Esophagus muscularis mucosa (tissue), 4 donors: ENCODE results near the gene IGFBP6. TPM values are rescaled to one million over a fixed set of nuclear protein-coding genes. Genes with fewer than 3 reads are reported as not detected.

Experiments used
- DNase-seq: peaks from one replicate; pipeline ENCODE4 v3.0.0-alpha.2; 2017; ENCODE audit errors: extremely low spot score
- H3K27ac ChIP-seq, 4 donors: fragments of 200-600 bp; sonication (generic); replicated peaks in 1 of 4; 1 replicate in 3 of 4; 2 replicates in 1 of 4; pipeline ENCODE4 v1.5.1; 2016 to 2019; ENCODE audit warnings: mild to moderate bottlenecking in 1 of 4
- H3K27me3 ChIP-seq, 4 donors: fragments of 200-600 bp; sonication (generic); one replicate each; pipeline versions ENCODE4 v1.5.1 to v1.6.0; 2016 to 2019
- H3K36me3 ChIP-seq, 4 donors: fragments of 200-600 bp; sonication (generic); one replicate each; pipeline ENCODE4 v1.5.1; 2016 to 2019
- H3K4me1 ChIP-seq, 4 donors: fragments of 200-600 bp; sonication (generic); one replicate each; pipeline ENCODE4 v1.5.1; 2016 to 2019
- H3K4me3 ChIP-seq, 4 donors: fragments of 200-600 bp; sonication (generic); 1 replicate in 2 of 4; 2 replicates in 2 of 4; pipeline ENCODE4 v1.5.1; 2016 to 2019; ENCODE audit warnings: mild to moderate bottlenecking in 4 of 4, moderate library complexity in 1 of 4
- H3K9me3 ChIP-seq, 4 donors: fragments of 200-600 bp; sonication (generic); 1 replicate in 3 of 4; 2 replicates in 1 of 4; pipeline ENCODE4 v1.5.1; 2016 to 2019
- EP300 ChIP-seq: sonication (generic); formaldehyde crosslinking; IDR thresholded peaks from one replicate; pipeline ENCODE4 v1.6.1; 2017; ENCODE audit warnings: antibody characterized with exemption
- POLR2A ChIP-seq: fragments of 450-650 bp; IDR thresholded peaks from one replicate; pipeline ENCODE4 v1.6.1; 2017; ENCODE audit warnings: antibody characterized with exemption, moderate library complexity, mild to moderate bottlenecking, low read depth
- POLR2AphosphoS5 ChIP-seq, 2 donors: sonication (generic); formaldehyde crosslinking; IDR thresholded peaks; one replicate each; pipeline ENCODE4 v1.6.1; 2017; ENCODE audit warnings: antibody characterized with exemption in 2 of 2
- WGBS: methylation state at CpG from one replicate; pipeline ENCODE4 v1.1.5; 2018; 5-methylcytosine and 5-hydroxymethylcytosine counted together
- intact Hi-C: fragments of 100-400 bp; cut with DNase I; formaldehyde crosslinking; loops from one replicate; pipeline ENCODE4 v1.15.1; 2023
- total RNA-seq, 4 donors: library from RNA; depleted of rRNA; stranded (reverse); fragments of >200 nt; gene quantifications; one replicate each; pipeline versions ENCODE4 v1.1.0 to v1.2.1, GENCODE V29; 2016
- TF ChIP-seq, protein P1 (sequence below), 3 experiments: fragments of 200-600 bp in 2 of 3; fragments of 450-650 bp in 1 of 3; sonication (generic) in 2 of 3; IDR thresholded peaks; one replicate each; pipeline ENCODE4 v1.5.1; 2017 to 2019; ENCODE audit warnings: antibody characterized with exemption in 3 of 3, mild to moderate bottlenecking in 2 of 3, moderate library complexity in 1 of 3

IGFBP6 gene
- total RNA-seq, 4 donors from 2014 or later = 626 to 1,141 (median 795) TPM

DNA sequence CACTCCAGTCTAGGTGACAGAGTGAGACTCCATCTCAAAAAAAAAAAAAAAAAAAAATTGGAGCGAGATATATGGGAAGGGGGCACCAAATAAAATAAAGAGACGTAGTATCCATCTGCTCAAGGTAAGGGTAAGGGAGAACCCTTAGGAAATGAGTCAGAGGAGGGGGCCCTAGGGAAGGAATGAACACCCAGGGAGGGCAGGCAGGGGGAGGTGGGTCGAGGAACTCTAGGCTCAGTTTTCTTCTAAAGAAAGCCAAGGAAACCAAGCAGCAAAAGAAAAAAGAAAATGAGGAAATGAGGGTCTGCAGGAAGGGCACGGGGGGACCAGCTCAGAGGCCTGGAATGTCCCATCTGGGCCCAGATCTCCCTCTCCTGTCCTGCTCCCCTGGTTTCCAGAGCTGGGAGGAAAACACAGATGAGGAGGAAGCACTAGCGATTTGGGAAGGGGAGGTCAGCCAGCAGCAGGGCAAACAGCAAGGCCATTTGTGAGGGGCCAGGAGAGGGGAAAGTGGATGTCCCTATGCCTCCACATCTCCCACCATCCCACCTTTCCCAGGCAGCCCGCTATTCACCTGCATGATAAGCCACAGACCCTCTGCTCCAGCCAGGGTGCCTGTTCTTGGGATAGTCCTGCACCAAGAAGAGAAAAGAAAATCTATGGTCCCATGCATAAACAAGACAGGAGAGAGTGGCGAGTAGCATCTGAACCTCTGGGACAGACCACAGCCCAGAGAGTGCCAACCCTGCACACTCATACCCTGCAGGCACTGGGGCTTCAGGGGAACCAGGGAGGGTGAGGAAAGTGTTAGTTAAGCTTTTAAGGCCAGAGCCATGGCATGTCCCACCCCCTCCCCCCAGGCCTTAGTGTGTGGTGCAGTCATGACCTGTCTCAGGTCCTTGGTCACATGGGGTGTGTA is 30.1 kb upstream of the IGFBP6 start:
- peak overlapping the region; percentile 83 to 95 (median 90) for H3K27ac ChIP-seq

DNA sequence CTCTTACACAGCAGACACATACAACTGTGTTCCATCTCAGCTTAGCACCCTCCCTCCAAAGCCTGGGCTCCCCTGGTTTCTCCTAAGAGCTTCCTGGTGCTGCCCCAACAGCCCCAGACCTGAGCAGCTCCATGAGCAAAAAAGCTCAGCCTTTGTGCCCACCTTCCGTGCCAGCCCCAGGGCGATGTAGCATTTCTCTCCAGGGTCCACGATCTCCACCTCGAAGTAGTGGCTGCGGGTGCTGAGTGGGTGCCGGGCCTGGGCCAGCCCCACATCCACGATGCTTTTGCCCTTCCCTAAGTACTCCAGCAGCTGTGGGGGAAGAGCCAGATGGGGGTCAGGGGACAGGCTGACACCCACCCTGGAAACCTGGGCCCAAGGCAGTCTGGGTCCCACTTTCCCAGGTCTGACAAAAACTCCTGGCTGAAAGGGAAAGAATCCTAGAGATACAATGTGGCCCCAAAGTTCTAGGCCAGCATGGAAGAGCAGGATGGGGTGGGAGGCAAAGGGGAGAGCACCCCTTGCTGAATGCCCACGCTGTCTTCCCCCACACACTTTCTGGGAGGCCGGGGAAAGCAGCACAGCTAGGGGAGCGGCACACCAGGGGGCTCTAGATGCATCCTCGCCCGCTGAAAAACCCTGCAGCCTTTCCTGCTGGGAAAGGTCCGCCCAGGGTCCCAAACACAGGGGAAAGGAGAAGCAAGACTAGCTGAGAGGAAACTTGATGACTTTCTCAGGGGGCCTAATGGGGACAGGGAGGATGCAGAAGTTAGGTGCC is 29.3 kb upstream of the IGFBP6 start:
- Histone ChIP-seq H3K27me3 (no peaks in the 10 kb centered on the region), H3K4me1 (peaks cover 89 to 100% (median 99%) of the 10 kb centered on the region in 4 donors), H3K27ac (peak overlapping the region; percentile 83 to 95 (median 90)), H3K4me3 (no peak overlapping the region), H3K9me3 (no peaks in the 10 kb centered on the region), H3K36me3 (peaks cover 9 to 62% (median 54%) of the 10 kb centered on the region in 4 donors)
- no peak for TF ChIP-seq POLR2A
- TF ChIP-seq EP300 = no peak
- WGBS = 81% methylated on average over 13 of the region's 13 CpGs
- peak; percentile 90 for DNase-seq
- intact Hi-C loops = loop anchor here (2.0 kb wide), 1 partner anchor 123 kb away; no protein-coding TSS in a partner anchor

More for the DNA sequence above, 30.1 kb upstream of the IGFBP6 start:
- 78% methylated on average over 7 of the region's 7 CpGs for WGBS
- Histone ChIP-seq H3K27me3 (no peaks in the 10 kb centered on the region), H3K4me3 (no peak overlapping the region), H3K9me3 (no peaks in the 10 kb centered on the region), H3K4me1 (peaks cover 89 to 100% (median 99%) of the 10 kb centered on the region in 4 donors), H3K36me3 (peaks cover 9 to 64% (median 60%) of the 10 kb centered on the region in 4 donors)
- TF ChIP-seq POLR2A = no peak
- peak in 1 of 2 donors; percentile 27 for TF ChIP-seq POLR2AphosphoS5 (IDR thresholded peaks at IDR 0.05)
- TF ChIP-seq, protein P1, sequence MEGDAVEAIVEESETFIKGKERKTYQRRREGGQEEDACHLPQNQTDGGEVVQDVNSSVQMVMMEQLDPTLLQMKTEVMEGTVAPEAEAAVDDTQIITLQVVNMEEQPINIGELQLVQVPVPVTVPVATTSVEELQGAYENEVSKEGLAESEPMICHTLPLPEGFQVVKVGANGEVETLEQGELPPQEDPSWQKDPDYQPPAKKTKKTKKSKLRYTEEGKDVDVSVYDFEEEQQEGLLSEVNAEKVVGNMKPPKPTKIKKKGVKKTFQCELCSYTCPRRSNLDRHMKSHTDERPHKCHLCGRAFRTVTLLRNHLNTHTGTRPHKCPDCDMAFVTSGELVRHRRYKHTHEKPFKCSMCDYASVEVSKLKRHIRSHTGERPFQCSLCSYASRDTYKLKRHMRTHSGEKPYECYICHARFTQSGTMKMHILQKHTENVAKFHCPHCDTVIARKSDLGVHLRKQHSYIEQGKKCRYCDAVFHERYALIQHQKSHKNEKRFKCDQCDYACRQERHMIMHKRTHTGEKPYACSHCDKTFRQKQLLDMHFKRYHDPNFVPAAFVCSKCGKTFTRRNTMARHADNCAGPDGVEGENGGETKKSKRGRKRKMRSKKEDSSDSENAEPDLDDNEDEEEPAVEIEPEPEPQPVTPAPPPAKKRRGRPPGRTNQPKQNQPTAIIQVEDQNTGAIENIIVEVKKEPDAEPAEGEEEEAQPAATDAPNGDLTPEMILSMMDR (IDR thresholded peaks at IDR 0.05) = no peak
- no peak for TF ChIP-seq EP300
- intact Hi-C loops = loop anchor here (2.0 kb wide), 1 partner anchor 123 kb away; no protein-coding TSS in a partner anchor
- no peak for DNase-seq

GRCh38 chr12:53068811-53069585 is 28.5 kb upstream of the IGFBP6 start:
- H3K4me1 ChIP-seq = peaks cover 89 to 100% (median 99%) of the 10 kb centered on the region in 4 donors
- H3K4me3 ChIP-seq = peak overlapping the region in 1 of 4 donors; percentile 10
- intact Hi-C loops = no loop called here
- peak overlapping the region; percentile 83 to 95 (median 90) for H3K27ac ChIP-seq
- no peaks in the 10 kb centered on the region for H3K9me3 ChIP-seq
- 79% methylated on average over 15 of the region's 15 CpGs for WGBS
- peak; percentile 91 for DNase-seq
- TF ChIP-seq, protein P1 (IDR thresholded peaks at IDR 0.05) = no peak
- TF ChIP-seq EP300 = no peak
- TF ChIP-seq POLR2AphosphoS5 (IDR thresholded peaks at IDR 0.05) = no peak
- no peak for TF ChIP-seq POLR2A
- peaks cover 9 to 60% (median 47%) of the 10 kb centered on the region in 4 donors for H3K36me3 ChIP-seq
- no peaks in the 10 kb centered on the region for H3K27me3 ChIP-seq

GRCh38 chr12:53069621-53070410 is 27.7 kb upstream of the IGFBP6 start:
- Histone ChIP-seq H3K9me3 (no peaks in the 10 kb centered on the region), H3K36me3 (peaks cover 14 to 60% (median 42%) of the 10 kb centered on the region in 4 donors), H3K4me1 (peaks cover 87 to 100% (median 99%) of the 10 kb centered on the region in 4 donors), H3K4me3 (peak overlapping the region in 3 of 4 donors; percentile 0 to 16 (median 13)), H3K27me3 (no peaks in the 10 kb centered on the region), H3K27ac (peak overlapping the region; percentile 83 to 95 (median 90))
- intact Hi-C loops = loop anchor here (10.0 kb wide), 1 partner anchor 85 kb away; no protein-coding TSS in a partner anchor
- TF ChIP-seq POLR2A = no peak
- no peak for TF ChIP-seq EP300
- TF ChIP-seq POLR2AphosphoS5 (IDR thresholded peaks at IDR 0.05) = peak; percentile 49 to 55
- TF ChIP-seq, protein P1 (IDR thresholded peaks at IDR 0.05) = no peak
- DNase-seq = peak; percentile 93
- 59% methylated on average over 12 of the region's 12 CpGs for WGBS
